Right cardiac atrium (tissue), 5 donors: Measurements from ENCODE around the gene UBE2D1. TPM values are rescaled to one million over a fixed set of nuclear protein-coding genes. Genes with fewer than 3 reads are reported as not detected.

Experiments used
- ATAC-seq, 2 donors: fragments of 200-7000 bp; cut with Tn5 transposase; one replicate each; pipeline versions ENCODE4 v1.8.0 to v1.9.1; 2020; ENCODE audit warnings: moderate library complexity in 2 of 2, mild to moderate bottlenecking in 1 of 2
- DNase-seq, 3 donors: peaks; one replicate each; pipeline ENCODE4 v3.0.0-alpha.2; 2020
- H3K27ac ChIP-seq: one replicate; pipeline ENCODE4 v1.5.1; 2013; ENCODE audit warnings: mild to moderate bottlenecking, low read length, control low read depth, moderate library complexity
- H3K27me3 ChIP-seq: one replicate; pipeline ENCODE4 v1.6.1; 2013; ENCODE audit not compliant: control insufficient read depth, insufficient read depth
- H3K4me1 ChIP-seq: one replicate; pipeline ENCODE4 v1.6.1; 2013; ENCODE audit warnings: low read length; ENCODE audit not compliant: control insufficient read depth, insufficient read depth
- H3K4me3 ChIP-seq: one replicate; pipeline ENCODE4 v1.5.1; 2013; ENCODE audit warnings: low read length, control low read depth
- H3K9me3 ChIP-seq: one replicate; pipeline ENCODE4 v1.6.1; 2013; ENCODE audit warnings: low read length; ENCODE audit not compliant: control insufficient read depth
- WGBS: extraction: QIAGEN DNeasy Blood & Tissue Kit; methylation state at CpG from one replicate; pipeline ENCODE4 v1.1.7; 2013; 5-methylcytosine and 5-hydroxymethylcytosine counted together
- intact Hi-C, 4 donors: fragments of 100-400 bp; cut with DNase I; formaldehyde crosslinking; loops; one replicate each; pipeline versions ENCODE4 v1.11.0 to v1.14.0; 2022 to 2023
- polyA plus RNA-seq: library from polyadenylated mRNA; stranded (reverse); fragments of 200-250 nt; gene quantifications from one replicate; pipeline ENCODE4 v1.2.3, GENCODE V29; 2013
- total RNA-seq, 4 donors: library from RNA; stranded (reverse); fragmentation: NEBNext Ultra II Directional; extraction: Animal tissue kit (Norgen Biotek cat#: 25700); gene quantifications; one replicate each; pipeline ENCODE4 v1.2.1, GENCODE V29; 2021
- donor health status: healthy with polysubstance abuse.
- donor health status: DM: no; HTN: yes; CAD: no.
- donor health status: DM: no; HTN: no; CAD: no.
- donor health status: DM: no; HTN: yes; CAD: no; lungs with severe emphysema.
- donor health status: DM: yes; HTN: yes; CAD: no.

The UBE2D1 gene
- total and polyA plus RNA-seq, 5 donors = 28.0 to 40.3 (median 35.4) TPM

DNA sequence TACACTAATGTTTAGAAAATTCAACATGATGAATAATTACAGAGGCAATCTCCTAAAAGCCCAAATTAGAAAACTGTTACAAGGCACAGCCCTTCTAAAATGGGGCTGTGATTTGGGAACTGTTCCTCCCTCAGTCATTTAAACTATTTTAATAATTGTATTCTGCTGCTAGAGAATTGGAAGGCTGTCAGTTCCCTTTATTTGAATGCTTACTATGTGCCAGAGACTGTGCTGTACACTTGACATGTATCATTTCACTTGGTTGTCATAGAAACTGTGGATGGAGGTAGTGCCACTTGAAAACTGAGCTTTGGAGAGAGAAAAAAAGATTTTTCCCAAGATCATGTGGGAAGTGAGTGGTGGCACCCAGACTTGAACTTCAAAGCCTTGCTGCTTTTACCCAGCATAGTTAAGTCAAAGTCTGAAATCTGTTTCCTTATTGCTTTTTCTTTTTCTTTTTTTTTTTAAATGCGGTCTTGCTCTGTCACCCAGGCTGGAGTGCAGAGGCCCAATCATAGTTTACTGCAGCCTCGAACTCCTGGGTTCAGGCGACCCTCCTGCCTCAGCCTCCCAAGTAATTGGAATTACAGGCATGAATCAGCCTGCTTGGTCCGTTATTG, 23.6 kb downstream of the UBE2D1 start:
- no peaks in the 10 kb centered on the region for H3K4me1 ChIP-seq
- WGBS = 78% methylated on average over 4 of the region's 4 CpGs
- H3K4me3 ChIP-seq = no peak overlapping the region
- intact Hi-C loops = no loop called here
- DNase-seq (no peak), ATAC-seq (no peak)
- H3K9me3 ChIP-seq = no peaks in the 10 kb centered on the region
- no peaks in the 10 kb centered on the region for H3K27me3 ChIP-seq
- H3K27ac ChIP-seq = no peak overlapping the region

DNA sequence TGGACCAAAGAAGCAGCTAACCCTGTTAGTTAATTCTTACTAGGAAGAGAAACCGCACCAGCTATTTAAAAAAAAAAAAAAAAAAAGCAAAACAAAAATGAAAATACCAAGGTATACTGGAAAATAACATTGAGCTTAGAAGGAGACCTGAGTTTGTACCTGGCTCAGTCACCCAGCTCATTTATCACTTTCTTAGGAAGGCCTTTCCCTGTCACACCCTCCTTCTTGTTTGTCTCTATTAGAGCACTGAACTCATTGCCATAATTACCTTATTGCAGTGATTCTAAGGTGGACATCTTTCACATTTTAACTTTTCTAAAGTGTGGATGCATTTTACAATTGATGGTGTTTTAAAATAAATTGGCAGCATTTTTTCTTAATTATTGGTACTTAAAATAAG, 24.1 kb downstream of the UBE2D1 start:
- Histone ChIP-seq H3K4me3 (no peak overlapping the region), H3K27ac (no peak overlapping the region), H3K4me1 (no peaks in the 10 kb centered on the region), H3K9me3 (no peaks in the 10 kb centered on the region), H3K27me3 (no peaks in the 10 kb centered on the region)
- 100% methylated on average over 1 of the region's 1 CpG for whole genome bisulfite sequencing
- ATAC-seq (no peak), DNase-seq (no peak)
- intact Hi-C loops = no loop called here

DNA sequence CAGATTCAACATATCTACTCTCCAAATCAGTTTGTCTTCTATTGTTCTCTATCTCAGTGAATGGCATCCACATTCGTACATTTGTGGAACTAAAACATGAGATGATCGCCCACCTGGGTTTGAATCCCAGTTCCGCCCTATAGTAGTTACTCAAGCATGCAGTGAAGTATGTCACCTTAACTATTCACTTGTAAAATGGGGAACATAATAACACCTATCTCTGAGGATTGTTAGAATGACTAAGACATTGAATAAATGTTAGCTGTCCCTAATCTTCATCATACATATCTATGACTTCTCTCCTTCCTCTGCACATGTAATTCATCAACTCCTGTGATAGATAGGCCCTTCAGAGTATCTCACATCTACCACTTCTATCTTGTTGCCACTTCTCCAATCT, 24.7 kb downstream of the UBE2D1 start:
- Histone ChIP-seq H3K27me3 (no peaks in the 10 kb centered on the region), H3K27ac (no peak overlapping the region), H3K9me3 (no peaks in the 10 kb centered on the region), H3K4me3 (no peak overlapping the region), H3K4me1 (no peaks in the 10 kb centered on the region)
- intact Hi-C loops = no loop called here
- DNase-seq (no peak), ATAC-seq (no peak)
- 93% methylated on average over 3 of the region's 3 CpGs for WGBS

DNA sequence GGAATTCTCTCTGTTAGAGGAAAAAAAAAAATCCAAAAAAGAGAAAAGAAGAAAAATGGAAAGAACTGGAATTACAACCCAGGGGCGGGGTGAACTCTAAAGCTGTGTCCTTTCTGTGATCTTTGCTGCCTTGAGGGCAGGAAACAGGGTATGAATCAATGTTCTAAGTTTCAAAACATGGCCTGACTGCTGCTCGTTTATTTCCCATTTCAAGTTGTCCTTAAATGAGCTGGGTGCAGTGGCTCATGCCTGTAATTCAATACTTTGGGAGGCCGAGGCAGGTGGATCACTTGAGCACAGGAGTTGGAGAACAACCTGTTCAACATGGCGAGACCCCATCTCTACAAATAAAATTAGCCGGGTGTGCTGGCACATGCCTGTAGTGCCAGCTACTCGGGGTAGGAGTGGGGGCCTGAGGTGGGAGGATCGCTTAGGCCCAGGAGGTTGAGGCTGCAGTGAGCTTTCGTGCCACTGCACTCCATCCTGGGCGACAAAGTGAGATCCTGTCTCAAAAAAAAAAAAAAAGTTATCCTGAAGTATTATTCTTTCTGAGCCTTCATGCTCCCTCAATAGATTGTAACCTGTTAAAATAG, 25.7 kb downstream of the UBE2D1 start:
- Histone ChIP-seq H3K4me1 (no peaks in the 10 kb centered on the region), H3K27me3 (no peaks in the 10 kb centered on the region), H3K9me3 (no peaks in the 10 kb centered on the region), H3K27ac (no peak overlapping the region), H3K4me3 (no peak overlapping the region)
- WGBS = 91% methylated on average over 9 of the region's 9 CpGs
- ATAC-seq = no peak
- intact Hi-C loops = no loop called here
- no peak for DNase-seq

GRCh38 chr10:58361353-58361752, 26.5 kb downstream of the UBE2D1 start:
- intact Hi-C loops = no loop called here
- Histone ChIP-seq H3K4me1 (no peaks in the 10 kb centered on the region), H3K9me3 (no peaks in the 10 kb centered on the region), H3K4me3 (no peak overlapping the region), H3K27me3 (no peaks in the 10 kb centered on the region), H3K27ac (no peak overlapping the region)
- no peak for DNase-seq
- no peak for ATAC-seq
- WGBS = 98% methylated on average over 2 of the region's 2 CpGs

DNA sequence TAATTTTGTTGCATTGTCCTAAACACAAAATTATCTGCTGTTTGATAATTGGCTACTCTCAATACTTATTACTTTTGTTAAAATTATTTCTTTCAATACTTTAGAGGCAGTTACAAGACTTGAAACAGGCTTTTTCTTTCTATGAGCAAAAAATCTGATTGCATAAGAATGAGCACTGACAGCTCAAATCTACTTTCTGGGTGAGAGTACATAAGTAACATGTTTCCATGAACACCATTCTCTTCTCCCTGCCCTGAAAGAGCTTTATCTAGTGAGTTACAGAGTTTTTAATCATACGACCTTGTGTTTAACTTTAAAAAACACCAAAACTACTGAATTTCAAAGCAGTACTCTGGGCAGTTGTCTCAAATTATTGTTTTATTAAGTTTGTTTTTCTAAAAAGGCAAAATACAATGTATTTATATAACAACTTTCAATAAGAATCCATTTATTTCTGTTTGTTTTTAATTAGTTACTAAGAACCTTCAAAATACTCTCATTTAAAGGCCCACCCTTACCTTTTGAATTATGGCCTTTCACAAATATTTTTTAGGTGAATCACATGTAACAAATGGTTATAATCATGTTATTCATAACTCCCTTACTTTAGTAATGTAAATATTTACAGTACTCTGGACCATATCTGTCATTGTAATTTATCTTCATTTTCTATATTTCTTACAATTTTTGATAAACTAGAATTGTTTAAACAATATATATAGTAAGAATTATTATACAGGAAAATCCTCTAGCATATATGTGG, 27.4 kb downstream of the UBE2D1 start:
- H3K4me3 ChIP-seq = no peak overlapping the region
- H3K27ac ChIP-seq = no peak overlapping the region
- no peak for DNase-seq
- WGBS = 79% methylated on average over 1 of the region's 1 CpG
- H3K4me1 ChIP-seq = no peaks in the 10 kb centered on the region
- H3K27me3 ChIP-seq = no peaks in the 10 kb centered on the region
- intact Hi-C loops = no loop called here
- no peak for ATAC-seq
- H3K9me3 ChIP-seq = no peaks in the 10 kb centered on the region

GRCh38 chr10:58367069-58367468, 32.3 kb downstream of the UBE2D1 start:
- H3K9me3 ChIP-seq = no peaks in the 10 kb centered on the region
- WGBS = 82% methylated on average over 3 of the region's 3 CpGs
- no peak overlapping the region for H3K4me3 ChIP-seq
- H3K27me3 ChIP-seq = no peaks in the 10 kb centered on the region
- ATAC-seq = no peak
- no peak overlapping the region for H3K27ac ChIP-seq
- intact Hi-C loops = no loop called here
- DNase-seq = no peak
- H3K4me1 ChIP-seq = no peaks in the 10 kb centered on the region

GRCh38 chr10:58371473-58371872, 36.7 kb downstream of the UBE2D1 start:
- H3K4me1 ChIP-seq = no peaks in the 10 kb centered on the region

GRCh38 chr10:58372607-58373441, 38.0 kb downstream of the UBE2D1 start:
- ATAC-seq (no peak), DNase-seq (no peak)
- WGBS = 85% methylated on average over 4 of the region's 4 CpGs
- Histone ChIP-seq H3K4me3 (no peak overlapping the region), H3K27me3 (no peaks in the 10 kb centered on the region), H3K4me1 (no peaks in the 10 kb centered on the region), H3K27ac (no peak overlapping the region), H3K9me3 (no peaks in the 10 kb centered on the region)
- intact Hi-C loops = no loop called here

More at GRCh38 chr10:58371473-58371872, 36.7 kb downstream of the UBE2D1 start:
- Histone ChIP-seq H3K9me3 (no peaks in the 10 kb centered on the region), H3K4me3 (no peak overlapping the region), H3K27me3 (no peaks in the 10 kb centered on the region), H3K27ac (no peak overlapping the region)
- no peak for ATAC-seq
- intact Hi-C loops = no loop called here
- no peak for DNase-seq

DNA sequence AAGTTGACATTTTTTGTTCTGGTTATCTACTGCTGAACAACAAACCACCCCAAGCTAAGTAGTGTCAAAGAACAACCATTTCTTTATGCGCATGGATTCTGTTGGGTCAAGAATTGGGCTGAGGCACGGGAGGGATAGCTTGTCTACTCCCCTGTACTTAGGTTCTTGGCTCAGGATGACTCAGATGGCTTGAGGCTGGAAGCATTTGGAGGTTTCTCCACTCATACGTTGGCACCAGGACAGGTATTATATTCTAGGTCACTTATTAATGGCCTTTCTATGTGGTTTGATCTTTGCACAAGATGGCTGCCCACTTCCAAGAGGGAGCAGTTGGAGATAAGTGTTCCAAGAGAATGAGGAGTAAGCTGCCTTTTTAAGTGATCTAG, 38.6 kb downstream of the UBE2D1 start:
- ATAC-seq = no peak
- no peaks in the 10 kb centered on the region for H3K9me3 ChIP-seq
- intact Hi-C loops = no loop called here
- no peak overlapping the region for H3K4me3 ChIP-seq
- H3K4me1 ChIP-seq = no peaks in the 10 kb centered on the region
- H3K27ac ChIP-seq = no peak overlapping the region
- no peak for DNase-seq
- H3K27me3 ChIP-seq = no peaks in the 10 kb centered on the region
- WGBS = 91% methylated on average over 3 of the region's 3 CpGs

DNA sequence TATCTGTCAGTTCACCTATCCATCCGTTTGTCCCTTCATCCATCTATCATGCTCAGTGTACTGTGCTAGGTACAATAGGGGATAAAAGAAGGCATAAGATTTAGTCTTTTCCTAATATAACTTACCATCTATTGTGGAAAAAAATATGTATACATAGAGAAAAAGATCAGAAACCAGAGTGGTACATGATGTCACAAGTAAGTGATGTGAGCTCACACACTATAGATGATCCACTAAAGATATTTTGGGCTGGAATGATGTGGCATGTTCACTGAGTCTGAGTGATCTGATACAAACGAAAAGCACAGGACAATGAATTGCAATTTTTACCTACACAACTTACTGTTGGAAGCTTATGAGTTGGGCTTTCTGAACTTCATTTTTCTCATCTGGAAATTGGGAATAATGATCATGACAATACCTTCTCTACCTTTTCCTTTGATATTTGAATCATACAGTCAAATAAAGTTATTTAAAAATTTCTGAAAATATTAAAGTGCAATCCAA, 47.7 kb downstream of the UBE2D1 start:
- DNase-seq = no peak
- Histone ChIP-seq H3K27me3 (no peaks in the 10 kb centered on the region), H3K4me3 (no peak overlapping the region), H3K4me1 (no peaks in the 10 kb centered on the region), H3K27ac (no peak overlapping the region), H3K9me3 (no peaks in the 10 kb centered on the region)
- 85% methylated on average over 2 of the region's 2 CpGs for WGBS
- no peak for ATAC-seq
- intact Hi-C loops = loop anchor here in 1 of 4 donors (10.0 kb wide), 1 partner anchor 78 kb away; no protein-coding TSS in a partner anchor
